Activated naive CD8-positive, alpha-beta T cell treated with anti-CD3 and anti-CD28 coated beads, Interleukin-2, amount 50 U/mL, for 16 hours (primary cell): ENCODE measurements around the gene FCAMR.
A peak's percentile ranks its signal among the peaks of the same experiment; 100 is the strongest.

Source experiments
- DNase-seq: peaks from one replicate; pipeline ENCODE4 v3.0.0-alpha.2; 2020; ENCODE audit warnings: low read depth, low spot score

Gene FCAMR

DNA sequence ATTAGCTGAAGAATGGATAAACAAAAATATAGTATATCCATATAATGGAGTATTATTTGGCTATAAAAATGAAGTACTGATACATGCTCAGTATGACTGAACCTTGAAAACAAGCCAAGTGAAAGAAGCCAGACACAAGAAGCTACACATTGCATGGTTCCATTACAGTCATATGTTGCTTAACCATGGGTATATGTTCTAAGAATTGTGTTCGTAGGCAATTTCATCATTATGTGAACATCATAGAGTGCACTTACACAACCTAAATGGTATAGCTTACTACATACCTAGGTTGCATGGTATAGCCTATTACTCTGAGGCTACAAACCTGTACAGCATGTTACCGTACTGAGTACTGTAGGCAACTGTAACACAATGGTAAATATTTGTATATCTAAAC, 28.6 kb upstream of the FCAMR start:
- no peak for DNase-seq

DNA sequence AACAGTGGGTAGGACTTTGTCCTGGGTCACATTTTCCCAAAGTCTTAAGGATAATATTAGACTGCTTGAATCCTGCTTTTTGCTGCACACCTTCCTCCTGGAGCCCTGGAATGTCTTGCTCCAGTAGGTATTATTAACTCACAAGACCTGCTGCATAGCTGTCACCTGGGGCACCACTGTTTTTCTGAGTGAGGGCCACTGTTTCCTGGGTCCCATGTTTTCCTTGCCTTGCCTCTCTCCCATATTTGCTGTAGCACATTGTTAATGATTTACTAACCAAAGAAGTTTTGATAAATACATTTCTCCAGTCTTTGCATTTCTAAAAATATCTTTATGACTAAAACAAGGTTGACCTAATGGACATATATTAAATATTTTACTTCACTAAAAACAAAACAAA, 22.5 kb upstream of the FCAMR start:
- DNase-seq = no peak

- no peak for DNase-seq
These were observed 17.6 kb upstream of the FCAMR start for GRCh38 chr1:206987873-206988272.

- DNase-seq = no peak
These were observed 16.6 kb upstream of the FCAMR start for GRCh38 chr1:206986885-206987284.

GRCh38 chr1:206986402-206986801, 16.1 kb upstream of the FCAMR start:
- DNase-seq = no peak

- DNase-seq = no peak
These were observed 15.0 kb upstream of the FCAMR start for GRCh38 chr1:206985162-206985749.

DNA sequence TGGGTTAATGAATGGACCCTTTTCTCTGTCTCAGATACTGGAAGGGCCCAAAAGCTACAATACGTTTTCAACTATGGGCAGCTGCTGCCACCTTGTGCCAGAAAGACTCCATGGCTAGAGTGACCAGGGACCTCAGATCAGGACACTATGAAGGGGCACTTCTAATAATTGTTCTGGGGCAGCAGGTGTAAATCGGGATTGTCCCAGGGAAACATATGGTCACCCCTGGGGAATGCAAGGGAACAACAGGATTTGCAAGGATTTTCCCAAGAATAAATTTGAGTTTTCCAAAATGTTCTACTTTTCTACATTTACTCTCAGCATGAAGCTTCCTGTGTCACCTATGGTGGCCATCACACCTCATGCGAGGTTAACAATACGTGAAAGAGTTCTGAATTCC, 12.0 kb upstream of the FCAMR start:
- DNase-seq = peak; percentile 18

GRCh38 chr1:206979379-206980043, 9.3 kb upstream of the FCAMR start:
- DNase-seq = no peak

- no peak for DNase-seq
These were observed 8.0 kb upstream of the FCAMR start for GRCh38 chr1:206978259-206978658.

DNA sequence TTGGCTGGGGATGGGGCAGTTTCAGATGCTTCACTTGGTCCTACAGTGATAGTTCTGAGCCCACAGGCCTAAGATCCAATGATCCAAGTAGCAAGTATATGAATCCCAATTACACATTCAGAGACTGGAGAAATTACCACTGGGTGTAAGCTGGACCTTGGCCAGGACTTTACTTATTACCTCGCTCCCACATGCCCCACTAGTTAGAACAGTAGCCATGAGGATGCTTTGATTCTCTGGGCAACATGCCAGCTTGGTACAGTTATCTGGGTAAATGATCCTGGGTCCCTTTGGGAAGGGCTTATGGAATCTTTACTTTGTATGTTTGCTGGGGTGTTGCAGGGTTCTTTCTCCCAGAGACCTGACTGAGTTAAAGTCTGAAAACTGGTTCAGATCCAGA, 5.0 kb upstream of the FCAMR start:
- DNase-seq = no peak

DNA sequence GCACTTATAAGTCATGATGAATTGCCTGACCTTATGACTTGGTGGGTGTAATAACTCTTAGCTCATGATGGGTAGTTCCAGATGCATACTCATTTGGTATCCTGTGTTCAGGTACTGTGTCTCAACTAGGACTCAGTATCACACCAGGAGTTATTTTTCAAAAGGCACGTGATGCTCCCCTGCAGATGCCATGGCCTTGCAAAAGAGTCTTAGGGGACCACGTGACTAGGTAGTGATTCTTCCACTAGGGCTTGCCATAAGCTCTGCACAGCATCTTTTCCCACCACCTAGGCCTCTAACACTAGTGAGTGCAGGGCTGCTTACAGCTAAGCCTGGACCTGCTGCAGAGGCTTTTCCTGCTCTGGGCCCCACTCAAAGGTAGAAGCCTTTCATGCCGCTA, 3.9 kb upstream of the FCAMR start:
- DNase-seq = no peak

GRCh38 chr1:206972728-206973127, 2.5 kb upstream of the FCAMR start:
- no peak for DNase-seq

DNA sequence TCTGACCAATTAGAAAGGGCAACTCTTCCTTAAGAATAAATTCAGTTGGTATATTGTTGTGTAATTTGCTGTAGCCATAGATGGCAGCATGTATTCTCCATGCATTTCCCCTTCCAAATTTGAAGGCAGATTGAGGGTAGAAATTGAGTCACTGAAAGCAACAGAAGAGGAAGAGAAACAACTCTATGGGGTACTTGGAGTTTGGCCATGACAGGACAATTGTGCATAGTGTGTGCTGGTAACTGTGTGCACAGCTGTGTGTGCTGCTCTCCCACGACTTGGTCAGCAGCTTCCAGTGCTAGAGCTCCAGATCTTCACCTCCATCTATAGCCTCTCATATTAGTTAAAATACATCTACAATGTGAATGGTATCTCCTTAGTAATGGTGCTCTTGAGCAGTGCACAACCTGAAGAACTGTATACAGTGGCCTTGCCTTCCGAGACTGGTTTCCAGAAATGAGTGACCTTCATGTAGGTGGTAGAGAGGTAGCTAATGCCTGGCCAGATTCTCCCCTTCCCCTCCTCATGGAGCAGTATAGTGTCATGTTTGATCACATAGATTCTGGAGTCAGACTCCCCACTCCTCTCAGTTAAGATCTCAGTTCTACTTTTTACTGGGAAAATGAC, 882 bp upstream of the FCAMR start:
- no peak for DNase-seq

GRCh38 chr1:206969090-206969489, 1.2 kb downstream of the FCAMR start:
- DNase-seq = no peak

GRCh38 chr1:206967096-206967849, 3.0 kb downstream of the FCAMR start:
- no peak for DNase-seq

DNA sequence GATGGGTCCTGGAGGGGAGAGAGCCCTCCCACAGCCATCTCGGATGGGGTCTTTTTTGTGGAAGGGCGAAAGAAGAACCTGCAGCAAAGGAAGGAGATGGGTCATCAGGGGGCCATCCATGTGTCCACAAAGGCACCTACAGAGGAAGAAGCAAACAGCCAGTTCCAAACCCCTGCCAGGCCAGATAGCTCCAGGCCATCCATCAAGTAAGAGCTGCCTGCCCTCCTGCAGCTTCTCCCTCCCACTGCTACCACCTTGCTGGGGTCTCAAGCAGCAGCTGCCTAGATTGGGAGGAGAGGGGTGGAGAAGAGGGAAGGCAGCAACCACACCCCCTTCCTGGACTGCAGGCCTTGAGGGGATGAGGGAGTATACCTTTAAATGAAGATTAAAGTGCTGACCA, 4.5 kb downstream of the FCAMR start:
- no peak for DNase-seq

GRCh38 chr1:206963740-206964139, 6.5 kb downstream of the FCAMR start:
- DNase-seq = no peak

- no peak for DNase-seq
These were observed 7.0 kb downstream of the FCAMR start for GRCh38 chr1:206963119-206963712.

DNA sequence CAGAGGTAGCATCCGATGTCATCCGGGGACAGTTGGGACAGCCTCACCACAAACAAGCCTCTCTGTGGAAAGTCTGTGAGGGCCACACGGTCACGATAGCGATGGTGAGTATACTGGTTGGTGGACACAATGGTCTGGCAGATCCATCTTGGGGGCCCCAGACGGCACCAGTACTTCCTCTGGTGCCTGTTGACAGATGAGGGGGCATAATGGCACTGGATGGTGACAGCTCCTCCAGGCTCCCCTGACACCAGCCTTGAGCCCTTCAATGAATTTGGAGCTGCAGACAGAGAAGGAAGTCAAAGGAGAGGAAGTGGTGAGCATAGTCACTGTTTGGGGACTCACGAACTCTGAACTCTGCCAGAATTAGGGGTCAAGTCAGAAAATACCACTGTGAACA, 8.0 kb downstream of the FCAMR start:
- no peak for DNase-seq

DNA sequence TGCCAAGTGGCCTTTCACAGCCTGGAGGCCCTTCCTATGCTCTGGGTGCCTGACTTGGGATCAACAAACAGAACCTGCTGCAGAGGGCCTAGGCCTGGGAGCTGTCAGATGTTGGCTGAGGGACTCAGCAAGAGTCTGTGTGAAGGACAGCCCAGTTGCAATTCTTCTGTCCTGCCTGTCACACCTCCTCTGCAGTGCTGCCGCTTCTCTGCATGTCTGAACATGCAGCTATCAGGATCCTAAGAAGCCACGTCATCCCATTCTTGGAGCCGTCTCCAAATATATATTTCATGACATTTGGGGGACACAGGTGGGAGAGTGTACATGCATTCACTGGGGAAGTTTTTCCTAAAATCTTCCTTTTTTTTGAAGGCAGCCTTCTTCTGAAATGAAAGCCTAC, 8.6 kb downstream of the FCAMR start:
- DNase-seq = no peak

DNA sequence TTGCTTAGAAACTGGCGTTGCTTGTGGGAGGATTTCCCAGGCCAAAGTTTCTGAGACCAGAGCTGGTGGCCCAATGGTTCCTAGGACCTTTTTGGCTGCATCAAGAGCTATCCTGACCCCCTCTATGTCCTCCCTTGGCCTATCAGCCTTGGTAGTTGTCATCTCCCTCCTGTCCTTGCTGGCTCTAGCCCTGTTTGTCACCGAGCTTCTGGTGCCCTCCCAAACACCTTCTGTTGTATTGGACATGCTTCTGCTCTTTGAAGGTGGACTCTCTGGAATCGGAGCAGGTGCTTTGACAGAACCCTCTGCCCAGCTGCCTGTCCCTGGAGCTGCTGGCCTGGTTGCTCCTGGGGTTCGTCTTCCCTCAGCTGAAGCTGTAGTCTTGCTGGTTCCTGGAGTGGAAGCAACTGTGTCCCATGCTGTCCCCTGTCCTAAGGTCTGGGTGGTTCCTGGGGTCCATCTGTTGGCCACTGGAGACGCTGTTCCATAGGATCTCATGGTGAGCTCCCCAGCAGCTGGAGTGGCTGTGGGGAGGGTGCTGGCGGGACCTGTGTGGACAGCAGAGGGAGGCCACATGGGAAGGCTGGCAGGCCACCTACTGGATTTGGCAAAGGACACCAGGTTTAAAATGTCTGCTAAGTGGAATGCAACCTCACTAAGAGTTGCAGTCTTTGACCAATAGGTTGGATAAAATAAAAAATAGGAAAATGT, 9.4 kb downstream of the FCAMR start:
- DNase-seq = no peak

- no peak for DNase-seq
These were observed 12.1 kb downstream of the FCAMR start for GRCh38 chr1:206958144-206958543.
